Peyer's patch (tissue), 4 donors: ENCODE measurements around the gene FAM120A. TPM values are rescaled to one million over a fixed set of nuclear protein-coding genes. Genes with fewer than 3 reads are reported as not detected.

Experiments
- DNase-seq, 3 donors: peaks; one replicate each; pipeline ENCODE4 v3.0.0-alpha.2; 2017 to 2019
- H3K27ac ChIP-seq, 4 donors: fragments of 200-600 bp; sonication (generic); one replicate each; pipeline ENCODE4 v1.5.1; 2016 to 2019
- H3K27me3 ChIP-seq, 2 donors: fragments of 200-600 bp; sonication (generic); one replicate each; pipeline ENCODE4 v1.5.1; 2019
- H3K36me3 ChIP-seq, 3 donors: fragments of 200-600 bp; sonication (generic); one replicate each; pipeline ENCODE4 v1.5.1; 2016 to 2019
- H3K4me1 ChIP-seq, 4 donors: fragments of 200-600 bp; sonication (generic); one replicate each; pipeline ENCODE4 v1.5.1; 2016 to 2019
- H3K4me3 ChIP-seq, 4 donors: fragments of 200-600 bp; sonication (generic); 1 replicate in 3 of 4; 2 replicates in 1 of 4; pipeline ENCODE4 v1.5.1; 2016 to 2019; ENCODE audit warnings: mild to moderate bottlenecking in 1 of 4
- H3K9me3 ChIP-seq, 4 donors: fragments of 200-600 bp; sonication (generic); one replicate each; pipeline ENCODE4 v1.5.1; 2016 to 2019; ENCODE audit warnings: mild to moderate bottlenecking in 1 of 4
- CTCF ChIP-seq, 6 experiments: fragments of 450-650 bp in 4 of 6; fragments of 200-600 bp in 2 of 6; sonication (generic) in 1 of 6; IDR thresholded peaks; one replicate each; pipeline ENCODE4 v1.5.1; 2017 to 2019; ENCODE audit warnings: antibody characterized with exemption in 6 of 6, mild to moderate bottlenecking in 3 of 6, moderate library complexity in 1 of 6
- POLR2A ChIP-seq, 2 donors: fragments of 450-650 bp; IDR thresholded peaks; one replicate each; pipeline ENCODE4 v1.5.1; 2017; ENCODE audit warnings: antibody characterized with exemption in 2 of 2, mild to moderate bottlenecking in 2 of 2, moderate library complexity in 2 of 2
- total RNA-seq, 4 donors: library from RNA; depleted of rRNA; stranded (reverse); fragments of >200 nt; gene quantifications; one replicate each; pipeline ENCODE4 v1.1.0, GENCODE V29; 2016

FAM120A gene
- total RNA-seq, 4 donors from 2014 or later: 128 to 159 (median 136) TPM

DNA sequence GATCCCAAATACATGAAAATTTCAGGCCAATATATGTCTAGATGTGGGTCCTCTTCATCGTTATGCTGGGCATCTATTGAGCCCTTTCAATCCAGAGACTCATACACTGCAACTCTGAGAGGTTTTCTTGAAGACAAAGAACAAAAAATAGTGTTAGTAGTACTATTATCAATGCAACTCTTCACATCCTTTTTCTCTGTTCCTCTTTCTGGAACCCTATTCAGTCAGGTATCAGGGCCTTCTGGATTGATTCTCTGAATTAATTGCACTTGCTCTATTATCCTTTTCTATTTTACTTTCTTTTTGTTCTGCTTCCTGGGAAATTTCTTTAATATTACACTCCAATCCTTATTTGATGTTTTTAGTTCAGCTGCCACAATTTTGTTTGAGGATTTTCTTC, 18.5 kb upstream of the FAM120A start:
- H3K27ac ChIP-seq: no peak overlapping the region
- H3K9me3 ChIP-seq: no peaks in the 10 kb centered on the region
- no peak for DNase-seq
- TF ChIP-seq POLR2A (IDR thresholded peaks at IDR 0.05) (no peak), CTCF (IDR thresholded peaks at IDR 0.05) (no peak)
- H3K4me1 ChIP-seq: no peaks in the 10 kb centered on the region
- H3K4me3 ChIP-seq: no peak overlapping the region
- H3K27me3 ChIP-seq: no peaks in the 10 kb centered on the region
- no peaks in the 10 kb centered on the region for H3K36me3 ChIP-seq

DNA sequence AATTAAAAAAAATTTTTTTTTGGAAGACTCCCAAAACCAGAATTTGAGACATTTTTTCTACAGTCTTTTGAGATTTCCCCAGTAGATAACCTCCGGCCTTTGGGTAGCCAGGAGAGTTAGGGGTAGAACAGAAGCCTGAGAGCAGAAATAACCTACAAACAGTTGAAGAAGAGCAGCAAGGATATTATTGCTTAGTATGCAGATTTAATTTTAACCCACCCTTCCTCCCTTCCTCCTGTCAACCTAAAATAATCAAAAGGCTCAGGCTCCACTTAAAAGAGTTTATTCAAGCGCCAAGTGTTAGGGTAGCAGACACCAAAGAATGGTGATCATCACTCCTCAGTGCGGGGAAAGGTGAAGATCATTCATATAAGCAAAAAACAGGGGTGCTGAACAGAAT, 17.4 kb upstream of the FAM120A start:
- DNase-seq: no peak
- H3K9me3 ChIP-seq: no peaks in the 10 kb centered on the region
- H3K36me3 ChIP-seq: no peaks in the 10 kb centered on the region
- H3K27me3 ChIP-seq: no peaks in the 10 kb centered on the region
- H3K27ac ChIP-seq: no peak overlapping the region
- H3K4me1 ChIP-seq: no peaks in the 10 kb centered on the region
- TF ChIP-seq CTCF (IDR thresholded peaks at IDR 0.05) (no peak), POLR2A (IDR thresholded peaks at IDR 0.05) (no peak)
- no peak overlapping the region for H3K4me3 ChIP-seq

- no peak for TF ChIP-seq CTCF (IDR thresholded peaks at IDR 0.05)
- no peak for TF ChIP-seq POLR2A (IDR thresholded peaks at IDR 0.05)
- Histone ChIP-seq H3K4me1 (no peaks in the 10 kb centered on the region), H3K36me3 (no peaks in the 10 kb centered on the region), H3K27ac (no peak overlapping the region), H3K4me3 (no peak overlapping the region), H3K27me3 (no peaks in the 10 kb centered on the region), H3K9me3 (no peaks in the 10 kb centered on the region)
- no peak for DNase-seq
Observed at GRCh38 chr9:93435386-93435785, 16.1 kb upstream of the FAM120A start.

DNA sequence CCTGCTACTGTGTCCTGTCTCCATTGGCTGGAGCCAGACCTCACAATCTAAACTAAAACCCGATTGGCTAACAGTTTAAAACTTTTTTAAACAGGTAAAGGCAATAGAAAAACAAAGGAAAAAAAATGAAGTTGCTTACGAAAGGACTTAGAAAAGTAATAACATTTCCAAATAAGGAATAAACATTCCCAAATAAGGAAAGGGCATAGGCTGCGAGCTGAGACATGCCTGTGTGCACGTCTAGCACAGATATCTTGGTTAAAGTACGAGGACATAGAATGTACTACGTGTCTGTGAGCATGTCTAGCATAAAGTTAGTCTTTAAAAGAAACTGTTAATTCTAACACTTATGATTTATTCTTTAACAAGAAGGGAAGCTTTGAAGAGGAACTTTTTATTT, 15.3 kb upstream of the FAM120A start:
- H3K27ac ChIP-seq: no peak overlapping the region

DNA sequence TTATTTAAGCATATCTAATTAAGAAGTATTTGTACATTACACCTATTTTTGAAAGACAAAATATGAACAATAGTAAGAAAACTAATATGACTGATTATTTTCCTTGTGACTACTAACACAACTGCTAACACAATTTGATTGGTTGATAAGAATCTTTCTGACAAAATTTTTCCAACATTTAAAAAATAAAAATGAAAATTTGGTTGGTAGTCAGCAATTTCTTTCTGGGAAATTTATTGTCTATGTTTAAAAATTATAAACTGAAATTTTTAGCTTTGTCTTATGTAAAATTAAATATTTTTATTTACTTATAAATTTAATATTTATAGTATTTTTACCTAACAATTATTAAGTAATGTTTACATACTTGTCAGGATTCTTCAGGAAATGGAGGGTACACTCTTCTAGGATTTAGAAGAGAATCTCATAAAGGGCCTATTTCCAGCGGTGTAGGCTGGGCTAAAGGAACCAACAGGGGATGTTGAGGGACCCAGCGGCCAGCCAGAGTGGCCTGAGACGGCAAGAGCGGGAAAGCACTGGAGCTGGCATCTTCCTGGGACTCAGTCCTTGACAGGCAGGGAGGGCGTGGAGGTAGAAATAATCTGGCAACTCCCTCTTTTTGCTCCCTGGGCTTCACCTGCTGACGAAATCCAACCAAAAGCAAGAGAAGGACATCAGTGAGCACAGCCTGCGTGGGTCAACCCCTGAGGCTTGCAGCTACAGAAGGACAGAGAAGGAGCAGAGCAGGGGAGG, 14.7 kb upstream of the FAM120A start:
- H3K9me3 ChIP-seq: no peaks in the 10 kb centered on the region
- H3K4me1 ChIP-seq: no peaks in the 10 kb centered on the region
- no peak overlapping the region for H3K27ac ChIP-seq
- no peaks in the 10 kb centered on the region for H3K27me3 ChIP-seq
- TF ChIP-seq POLR2A (IDR thresholded peaks at IDR 0.05) (no peak), CTCF (IDR thresholded peaks at IDR 0.05) (no peak)
- no peak overlapping the region for H3K4me3 ChIP-seq
- no peak for DNase-seq
- H3K36me3 ChIP-seq: no peaks in the 10 kb centered on the region

More for the DNA sequence above, 15.3 kb upstream of the FAM120A start:
- no peak for DNase-seq
- TF ChIP-seq POLR2A (IDR thresholded peaks at IDR 0.05): no peak
- no peak for TF ChIP-seq CTCF (IDR thresholded peaks at IDR 0.05)
- no peaks in the 10 kb centered on the region for H3K36me3 ChIP-seq
- no peak overlapping the region for H3K4me3 ChIP-seq
- no peaks in the 10 kb centered on the region for H3K9me3 ChIP-seq
- H3K4me1 ChIP-seq: no peaks in the 10 kb centered on the region
- no peaks in the 10 kb centered on the region for H3K27me3 ChIP-seq
